GM12891 (cell line): ENCODE measurements around the gene ABCG5.

ENCODE experiments used
- SPI1 ChIP-seq: IDR thresholded peaks from 2 replicates; pipeline ENCODE4 v1.6.1; 2011; ENCODE audit warnings: low read depth, low read length, control low read depth
- TAF1 ChIP-seq: IDR thresholded peaks from 2 replicates; pipeline ENCODE4 v1.6.1; 2011; ENCODE audit warnings: low read depth, low read length, control low read depth

DNA sequence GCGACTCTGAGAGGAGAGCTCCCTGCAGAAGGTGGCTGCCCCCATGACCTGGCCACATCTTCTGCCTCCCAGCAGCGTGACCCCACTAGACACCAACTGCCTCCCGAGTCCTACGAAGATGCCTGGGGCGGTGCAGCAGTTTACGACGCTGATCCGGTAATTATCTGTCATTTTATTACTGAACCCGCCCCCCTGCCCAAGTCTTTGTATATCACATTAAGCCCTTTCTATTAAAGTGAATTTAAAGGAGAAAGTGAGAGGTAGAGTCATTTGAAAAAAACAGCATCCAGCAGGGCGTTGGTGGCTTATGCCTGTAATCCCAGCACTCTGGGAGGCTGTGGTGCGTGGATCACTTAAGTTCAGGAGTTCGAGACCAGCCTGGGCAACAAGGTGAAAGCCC is 33.5 kb upstream of the ABCG5 start:
- no peak for TF ChIP-seq SPI1
- TF ChIP-seq TAF1: no peak
